Measurements from ENCODE around the gene GLIPR2. TPM values are rescaled to one million over a fixed set of nuclear protein-coding genes. Genes with fewer than 3 reads are reported as not detected.
"Not testable (repeated sequence)": the region's sequence is repeated elsewhere in the genome, so short reads cannot be mapped to it uniquely, and the experiment has no call there.

The GLIPR2 gene, protein sequence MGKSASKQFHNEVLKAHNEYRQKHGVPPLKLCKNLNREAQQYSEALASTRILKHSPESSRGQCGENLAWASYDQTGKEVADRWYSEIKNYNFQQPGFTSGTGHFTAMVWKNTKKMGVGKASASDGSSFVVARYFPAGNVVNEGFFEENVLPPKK
- total RNA-seq (10 to 100 TPM; 17.0 to 18.9 TPM), polyA plus RNA-seq (100 to 1,000 TPM; 140 to 213 TPM)

DNA sequence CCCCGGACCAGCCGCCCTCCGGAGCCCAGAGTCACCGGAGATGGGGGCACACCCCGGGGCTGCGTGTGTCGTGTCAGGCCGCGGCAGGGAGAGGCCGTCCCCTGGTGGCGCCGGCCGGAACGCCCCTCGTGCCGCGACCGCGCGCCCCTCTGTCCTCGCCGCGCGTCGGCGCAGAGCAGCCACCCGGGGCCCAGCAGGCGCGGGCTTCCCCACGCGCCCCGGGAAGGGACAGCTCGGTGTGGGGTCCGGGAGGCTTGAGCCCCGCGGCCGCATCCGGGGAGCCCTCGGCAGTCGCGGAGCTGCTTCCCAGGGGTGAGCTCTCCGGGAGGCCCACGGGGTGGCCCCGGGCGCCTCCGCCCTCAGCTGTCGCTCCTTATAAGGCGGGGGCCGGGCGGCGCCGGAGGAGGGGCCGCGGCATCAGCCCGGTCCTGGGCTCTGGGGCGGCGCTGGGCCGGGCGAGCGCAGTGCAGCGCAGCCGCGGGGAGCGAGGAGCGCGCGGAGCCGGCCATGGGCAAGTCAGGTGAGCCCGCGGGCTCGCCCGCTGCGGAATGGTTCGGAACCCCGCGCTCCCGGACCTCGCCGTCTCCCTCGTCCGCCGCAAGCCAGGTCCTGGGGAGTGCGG lies at the start of gene GLIPR2:
Gene GLIPR2 (plus strand): TSS at position 462 of the 622 bp plus-strand sequence. CDS start 46 bp downstream, at position 508.
- H3K27me3 ChIP-seq (ENCODE audit: insufficient read depth, low read length): no peaks in the 10 kb centered on the region
- intact Hi-C loops (cut with micrococcal nuclease): loop anchor here (1.0 kb wide), 4 partner anchors 8 to 33 kb away; no protein-coding TSS in a partner anchor
- H3K9me3 ChIP-seq (ENCODE audit: control insufficient read depth in 1 of 2, low read length in 2 of 2): no peaks in the 10 kb centered on the region
- Mint-ChIP-seq H3K27ac (peak within 1 kb of the TSS; percentile 89 to 97 (median 95)), H3K4me1 (peaks cover 35 to 56% (median 48%) of the 10 kb centered on the region in 4 donors), H3K9me3 (no peaks in the 10 kb centered on the region), H3K27me3 (no peaks in the 10 kb centered on the region), H3K36me3 (peaks cover 0 to 16% of the 10 kb centered on the region in 2 donors), H3K4me3 (peak within 1 kb of the TSS; percentile 92 to 97 (median 95))
- ChIA-PET POLR2A (ENCODE audit: partially characterized antibody) (interaction anchor here (0.6 to 9.3 kb wide), 10 partner anchors 8 to 100 kb away, joined by 3 to 159 read pairs (median 5); partner anchors contain the start of genes CLTA and RECK), CTCF (ENCODE audit: partially characterized antibody) (interaction anchor here (1.0 to 9.9 kb wide), 8 partner anchors 11 to 54 kb away, joined by 3 to 100 read pairs (median 6); partner anchors contain the start of gene CLTA)
- H3K27ac ChIP-seq (ENCODE audit: low read depth, low read length): peak within 1 kb of the TSS; percentile 77
- peak; percentile 75 to 82 (median 79) for DNase-seq
- peak within 1 kb of the TSS; percentile 66 to 81 for H3K4me3 ChIP-seq (ENCODE audit: low read length in 2 of 2)
- peaks cover 54% of the 10 kb centered on the region for H3K4me1 ChIP-seq (ENCODE audit: insufficient read depth, low read length)
- no peaks in the 10 kb centered on the region for H3K36me3 ChIP-seq (ENCODE audit: insufficient read depth, low read length)

DNA sequence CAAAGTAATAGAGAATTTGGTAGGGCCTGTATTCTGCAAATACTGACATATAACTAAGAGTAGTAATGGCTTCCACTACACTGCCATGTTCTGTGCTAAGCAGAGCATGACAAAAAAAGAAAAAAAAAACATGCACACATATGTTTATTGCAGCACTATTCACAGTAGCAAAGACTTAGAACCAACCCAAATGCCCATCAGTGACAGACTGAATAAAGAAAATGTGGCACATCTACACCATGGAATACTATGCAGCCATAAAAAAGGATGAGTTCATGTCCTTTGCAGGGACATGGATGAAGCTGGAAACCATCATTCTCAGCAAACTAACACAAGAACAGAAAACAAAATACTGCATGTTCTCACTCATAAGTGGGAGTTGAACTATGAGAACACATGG lies 49.5 kb upstream of the GLIPR2 start:
- H3K4me1 Mint-ChIP-seq; POLR2A ChIA-PET (ENCODE audit: partially characterized antibody); intact Hi-C loops (cut with micrococcal nuclease); H3K9me3 ChIP-seq (ENCODE audit: control insufficient read depth in 1 of 2, low read length in 2 of 2); H3K36me3 ChIP-seq (ENCODE audit: insufficient read depth, low read length); DNase-seq; H3K4me1 ChIP-seq (ENCODE audit: insufficient read depth, low read length); H3K27me3 ChIP-seq (ENCODE audit: insufficient read depth, low read length); H3K9me3 Mint-ChIP-seq; H3K27ac ChIP-seq (ENCODE audit: low read depth, low read length); H3K27me3 Mint-ChIP-seq; H3K4me3 ChIP-seq (ENCODE audit: low read length in 2 of 2); H3K27ac Mint-ChIP-seq; H3K4me3 Mint-ChIP-seq: not testable (repeated sequence)
- CTCF ChIA-PET (ENCODE audit: partially characterized antibody): interaction anchor here (1.1 to 4.1 kb wide), 3 partner anchors 15 to 87 kb away, joined by 3 to 25 read pairs (median 3); no protein-coding TSS in a partner anchor
- H3K36me3 Mint-ChIP-seq: peaks cover 32 to 37% of the 10 kb centered on the region in 2 donors

DNA sequence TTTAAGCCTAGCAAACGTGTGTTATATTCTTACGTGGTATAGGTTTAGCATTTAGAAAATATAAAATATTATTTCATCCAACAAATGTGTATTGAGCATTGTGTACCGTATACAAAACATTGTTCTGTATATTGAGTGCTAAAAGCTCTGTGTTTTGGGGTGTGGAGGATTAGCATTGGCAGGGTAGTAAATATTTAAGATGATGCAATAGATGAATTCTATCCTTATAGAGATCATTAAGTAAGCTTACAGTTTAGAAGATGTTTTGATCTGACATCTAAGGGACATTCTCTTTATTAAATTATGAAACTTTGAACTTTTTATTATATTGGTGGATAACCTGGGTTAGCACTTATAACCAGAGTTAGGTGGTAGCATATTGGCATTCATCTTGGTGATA lies 48.5 kb upstream of the GLIPR2 start:
- CTCF ChIA-PET (ENCODE audit: partially characterized antibody): interaction anchor here (1.1 to 4.1 kb wide), 3 partner anchors 14 to 86 kb away, joined by 3 to 25 read pairs (median 3); no protein-coding TSS in a partner anchor

DNA sequence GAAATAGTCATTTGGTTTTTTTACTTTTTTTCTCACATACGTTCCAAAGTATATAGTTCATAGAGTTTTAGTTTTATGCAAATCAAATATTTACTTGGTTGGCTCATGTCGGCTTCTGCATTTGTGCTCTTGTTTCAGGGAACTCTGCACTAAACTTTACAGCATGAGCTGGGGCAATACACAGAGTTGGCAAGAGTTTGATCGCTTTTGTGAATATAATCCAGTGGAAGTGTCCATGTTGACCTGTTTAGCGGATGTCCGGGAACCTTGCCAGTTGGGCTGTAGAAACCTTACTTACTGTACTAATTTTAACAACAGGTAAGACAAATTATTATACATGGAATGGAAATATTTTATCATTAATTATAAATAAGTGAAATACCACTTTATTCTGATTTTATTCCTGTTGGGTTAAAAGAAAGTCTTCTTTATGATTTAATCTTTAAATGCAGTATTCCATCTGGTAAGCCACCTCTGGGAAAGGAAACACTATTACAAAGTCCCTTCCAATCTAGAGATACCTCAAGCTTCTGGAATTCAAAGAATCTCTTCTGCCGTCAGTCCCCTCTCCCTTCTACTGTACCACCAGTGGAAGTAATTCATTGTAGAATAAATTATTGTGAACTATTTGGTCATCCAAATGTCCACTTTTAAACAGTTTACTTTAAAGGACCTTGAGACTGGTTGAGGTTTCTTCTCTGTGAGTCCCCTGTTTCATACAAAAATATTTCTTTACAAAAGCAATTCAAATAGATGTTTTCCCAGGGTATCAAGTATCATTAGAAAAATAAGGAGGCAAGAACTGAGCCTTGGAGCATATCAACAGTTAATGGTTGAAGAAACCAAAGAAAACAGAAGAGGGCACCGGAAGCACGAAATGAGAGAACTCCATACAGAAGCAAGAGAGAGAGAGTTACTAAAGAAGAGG lies 45.2 kb upstream of the GLIPR2 start:
- H3K36me3 ChIP-seq (ENCODE audit: insufficient read depth, low read length): no peaks in the 10 kb centered on the region
- H3K4me1 Mint-ChIP-seq: peaks cover 11 to 19% (median 16%) of the 10 kb centered on the region in 4 donors
- no peaks in the 10 kb centered on the region for H3K27me3 Mint-ChIP-seq
- peak overlapping the region in 6 of 7 donors; percentile 32 to 88 (median 68) for H3K27ac Mint-ChIP-seq
- peaks cover 7% of the 10 kb centered on the region for H3K4me1 ChIP-seq (ENCODE audit: insufficient read depth, low read length)
- peaks cover 0 to 4% (median 0%) of the 10 kb centered on the region in 8 donors for H3K9me3 Mint-ChIP-seq
- H3K4me3 ChIP-seq (ENCODE audit: low read length in 2 of 2): no peak overlapping the region
- peak overlapping the region in 7 of 8 donors; percentile 21 to 75 (median 63) for H3K4me3 Mint-ChIP-seq
- H3K9me3 ChIP-seq (ENCODE audit: control insufficient read depth in 1 of 2, low read length in 2 of 2): no peaks in the 10 kb centered on the region
- H3K27me3 ChIP-seq (ENCODE audit: insufficient read depth, low read length): no peaks in the 10 kb centered on the region
- ChIA-PET CTCF (ENCODE audit: partially characterized antibody) (interaction anchor here (0.8 to 1.9 kb wide), 3 partner anchors 10 to 98 kb away, joined by 3 to 7 read pairs (median 6); no protein-coding TSS in a partner anchor), POLR2A (ENCODE audit: partially characterized antibody) (interaction anchor here (0.7 kb wide), 1 partner anchor 132 kb away, joined by 3 read pairs; no protein-coding TSS in a partner anchor)
- intact Hi-C loops (cut with micrococcal nuclease): no loop called here
- no peak for DNase-seq
- peaks cover 10 to 19% of the 10 kb centered on the region in 2 donors for H3K36me3 Mint-ChIP-seq
- no peak overlapping the region for H3K27ac ChIP-seq (ENCODE audit: low read depth, low read length)

More for the DNA sequence above, 48.5 kb upstream of the GLIPR2 start:
- Mint-ChIP-seq H3K36me3 (peaks cover 28 to 34% of the 10 kb centered on the region in 2 donors), H3K9me3 (peaks cover 0 to 7% (median 0%) of the 10 kb centered on the region in 8 donors), H3K4me3 (no peak overlapping the region), H3K27me3 (no peaks in the 10 kb centered on the region), H3K27ac (no peak overlapping the region), H3K4me1 (peaks cover 10 to 17% (median 14%) of the 10 kb centered on the region in 4 donors)
- H3K4me3 ChIP-seq (ENCODE audit: low read length in 2 of 2): no peak overlapping the region
- POLR2A ChIA-PET (ENCODE audit: partially characterized antibody): no interaction called here
- H3K4me1 ChIP-seq (ENCODE audit: insufficient read depth, low read length): peaks cover 7% of the 10 kb centered on the region
- no peaks in the 10 kb centered on the region for H3K36me3 ChIP-seq (ENCODE audit: insufficient read depth, low read length)
- no peaks in the 10 kb centered on the region for H3K27me3 ChIP-seq (ENCODE audit: insufficient read depth, low read length)
- H3K27ac ChIP-seq (ENCODE audit: low read depth, low read length): no peak overlapping the region
- no peaks in the 10 kb centered on the region for H3K9me3 ChIP-seq (ENCODE audit: control insufficient read depth in 1 of 2, low read length in 2 of 2)
- no peak for DNase-seq
- intact Hi-C loops (cut with micrococcal nuclease): no loop called here

DNA sequence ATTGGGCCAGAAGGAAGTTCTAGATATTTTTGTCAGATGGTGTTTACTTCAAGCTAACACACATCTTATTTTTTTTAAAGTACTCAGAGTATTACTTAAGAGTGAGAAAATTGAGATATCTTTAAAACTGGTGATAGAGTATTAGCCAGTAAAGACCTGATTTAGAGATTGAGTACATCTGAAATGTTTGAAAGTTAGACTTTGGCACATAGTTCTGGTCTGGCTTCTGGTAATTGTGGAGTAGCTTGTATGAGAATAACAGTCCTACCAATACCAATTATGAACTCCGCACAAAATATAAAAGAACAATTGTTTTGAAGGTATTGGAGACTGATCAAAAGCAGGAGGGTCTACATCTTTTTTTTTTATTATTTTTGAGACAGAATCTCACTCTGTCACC lies 44.5 kb upstream of the GLIPR2 start:
- peaks cover 11 to 19% (median 16%) of the 10 kb centered on the region in 4 donors for H3K4me1 Mint-ChIP-seq
- CTCF ChIA-PET (ENCODE audit: partially characterized antibody): interaction anchor here (0.7 to 2.0 kb wide), 6 partner anchors 9 to 98 kb away, joined by 3 to 15 read pairs (median 4); no protein-coding TSS in a partner anchor
- no peaks in the 10 kb centered on the region for H3K27me3 Mint-ChIP-seq
- H3K4me1 ChIP-seq (ENCODE audit: insufficient read depth, low read length): peaks cover 7% of the 10 kb centered on the region
- H3K36me3 ChIP-seq (ENCODE audit: insufficient read depth, low read length): no peaks in the 10 kb centered on the region
- peaks cover 0 to 4% (median 0%) of the 10 kb centered on the region in 8 donors for H3K9me3 Mint-ChIP-seq
- H3K27ac ChIP-seq (ENCODE audit: low read depth, low read length): no peak overlapping the region
- intact Hi-C loops (cut with micrococcal nuclease): no loop called here
- DNase-seq: no peak
- H3K4me3 Mint-ChIP-seq: peak overlapping the region in 5 of 8 donors; percentile 62 to 75 (median 72)
- no peaks in the 10 kb centered on the region for H3K27me3 ChIP-seq (ENCODE audit: insufficient read depth, low read length)
- H3K27ac Mint-ChIP-seq: peak overlapping the region in 6 of 7 donors; percentile 32 to 94 (median 76)
- no peaks in the 10 kb centered on the region for H3K9me3 ChIP-seq (ENCODE audit: control insufficient read depth in 1 of 2, low read length in 2 of 2)
- H3K36me3 Mint-ChIP-seq: peaks cover 3 to 12% of the 10 kb centered on the region in 2 donors
- no peak overlapping the region for H3K4me3 ChIP-seq (ENCODE audit: low read length in 2 of 2)
- POLR2A ChIA-PET (ENCODE audit: partially characterized antibody): interaction anchor here (0.6 to 1.2 kb wide), 4 partner anchors 19 to 444 kb away, joined by 3 to 5 read pairs (median 4); partner anchors contain the start of gene GLIPR2

DNA sequence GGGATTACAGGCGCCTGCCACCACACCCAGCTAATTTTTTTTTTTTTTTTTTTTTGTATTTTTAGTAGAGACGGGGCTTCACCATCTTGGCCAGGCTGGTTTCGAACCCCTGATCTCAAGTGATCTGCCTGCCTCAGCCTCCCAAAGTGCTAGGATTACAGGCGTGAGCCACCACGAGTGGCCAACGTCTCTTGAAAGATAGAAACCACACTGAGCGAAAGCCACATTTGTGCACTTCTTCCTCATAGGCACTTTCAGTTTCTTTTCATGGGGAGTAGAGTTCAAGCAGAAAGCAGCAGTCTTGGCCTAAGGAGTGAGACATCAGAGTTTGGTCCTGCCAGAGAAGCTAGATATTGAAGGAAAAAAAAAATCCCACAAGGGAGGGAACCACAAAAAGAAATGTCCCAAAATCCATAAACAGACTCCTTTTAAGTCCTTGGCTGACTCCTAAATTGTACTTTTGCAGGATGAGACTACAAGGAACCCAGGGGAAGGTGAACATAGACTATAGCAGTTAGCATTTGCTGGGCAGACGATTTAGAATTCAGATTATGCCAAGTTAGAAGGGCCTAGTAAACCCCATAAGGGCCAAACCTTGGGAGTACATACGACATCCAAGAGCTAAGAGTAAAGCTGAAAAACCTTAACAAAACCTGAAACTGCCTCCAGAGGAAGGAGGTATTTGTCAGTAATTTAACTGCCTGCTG lies 43.9 kb upstream of the GLIPR2 start:
- CTCF ChIA-PET (ENCODE audit: partially characterized antibody): interaction anchor here (0.7 to 2.0 kb wide), 7 partner anchors 8 to 83 kb away, joined by 3 to 15 read pairs (median 4); no protein-coding TSS in a partner anchor
- Mint-ChIP-seq H3K36me3 (peaks cover 0 to 6% of the 10 kb centered on the region in 2 donors), H3K9me3 (peaks cover 0 to 4% (median 0%) of the 10 kb centered on the region in 8 donors), H3K27ac (peak overlapping the region; percentile 79 to 97 (median 94)), H3K27me3 (no peaks in the 10 kb centered on the region), H3K4me1 (peaks cover 11 to 19% (median 16%) of the 10 kb centered on the region in 4 donors), H3K4me3 (peak overlapping the region; percentile 63 to 84 (median 75))
- DNase-seq: peak; percentile 42 to 58 (median 48)
- peaks cover 7% of the 10 kb centered on the region for H3K4me1 ChIP-seq (ENCODE audit: insufficient read depth, low read length)
- POLR2A ChIA-PET (ENCODE audit: partially characterized antibody): interaction anchor here (0.6 to 1.3 kb wide), 5 partner anchors 10 to 445 kb away, joined by 3 to 5 read pairs (median 4); partner anchors contain the start of gene GLIPR2
- no peak overlapping the region for H3K4me3 ChIP-seq (ENCODE audit: low read length in 2 of 2)
- no peaks in the 10 kb centered on the region for H3K27me3 ChIP-seq (ENCODE audit: insufficient read depth, low read length)
- no peaks in the 10 kb centered on the region for H3K36me3 ChIP-seq (ENCODE audit: insufficient read depth, low read length)
- H3K27ac ChIP-seq (ENCODE audit: low read depth, low read length): peak overlapping the region; percentile 20
- no peaks in the 10 kb centered on the region for H3K9me3 ChIP-seq (ENCODE audit: control insufficient read depth in 1 of 2, low read length in 2 of 2)
- intact Hi-C loops (cut with micrococcal nuclease): no loop called here

Measured in CD4-positive, alpha-beta memory T cell (primary cell).